ENCODE results near the gene ANKHD1. TPM values are rescaled to one million over a fixed set of nuclear protein-coding genes. Genes with fewer than 3 reads are reported as not detected.
"Not testable (repeated sequence)": the region's sequence is repeated elsewhere in the genome, so short reads cannot be mapped to it uniquely, and the experiment has no call there.

Gene ANKHD1
- total RNA-seq, 4 donors from 2014 or later, result 113 to 212 (median 164) TPM

GRCh38 chr5:140418862-140419520 lies 17.4 kb downstream of the ANKHD1 start:
- 96% methylated on average over 1 of the region's 1 CpG; no CpG with 5 or more reads in 1 of the 2 donors for WGBS, 2 donors (ENCODE audit: low coverage in 1 of 2)
- Histone ChIP-seq H3K9me3 (no peaks in the 10 kb centered on the region), H3K27ac (no peak overlapping the region), H3K4me1 (peaks cover 0 to 11% (median 1%) of the 10 kb centered on the region in 4 donors), H3K27me3 (no peaks in the 10 kb centered on the region), H3K4me3 (no peak overlapping the region), H3K36me3 (peaks cover 0 to 7% (median 0%) of the 10 kb centered on the region in 4 donors)
- intact Hi-C loops (cut with DNase I; ENCODE audit: low total_unique reads), result no loop called here
- DNase-seq, result no peak
- in situ Hi-C loops (cut with MboI; ENCODE audit: low pct_ligation_motif_present in 1 of 4, low pct_unique_long_range_greater_than_20kb in 1 of 4, low sequenced_read_pairs in 3 of 4), result loop anchor here in 1 of 4 donors (25.0 kb wide), 1 partner anchor 268 kb away; the partner anchor contains the start of genes HARS1 and HARS2
- TF ChIP-seq EP300 (IDR thresholded peaks at IDR 0.05; ENCODE audit: low read depth) (no peak), POLR2A (IDR thresholded peaks at IDR 0.05) (no peak), CTCF (IDR thresholded peaks at IDR 0.05) (no peak), POLR2AphosphoS5 (IDR thresholded peaks at IDR 0.05) (no peak)

- 93 to 97% methylated on average over 4 of the region's 4 CpGs for WGBS, 2 donors (ENCODE audit: low coverage in 1 of 2)
- no peaks in the 10 kb centered on the region for H3K9me3 ChIP-seq
- peaks cover 0 to 6% (median 0%) of the 10 kb centered on the region in 4 donors for H3K36me3 ChIP-seq
- intact Hi-C loops (cut with DNase I; ENCODE audit: low total_unique reads) (no loop called here), in situ Hi-C loops (cut with MboI; ENCODE audit: low pct_ligation_motif_present in 1 of 4, low pct_unique_long_range_greater_than_20kb in 1 of 4, low sequenced_read_pairs in 3 of 4) (loop anchor here in 1 of 4 donors (25.0 kb wide), 1 partner anchor 267 kb away; the partner anchor contains the start of genes HARS1 and HARS2)
- H3K27me3 ChIP-seq, result no peaks in the 10 kb centered on the region
- no peak overlapping the region for H3K27ac ChIP-seq
- DNase-seq, result no peak
- no peak overlapping the region for H3K4me3 ChIP-seq
- TF ChIP-seq POLR2AphosphoS5 (IDR thresholded peaks at IDR 0.05), result no peak
- no peak for TF ChIP-seq EP300 (IDR thresholded peaks at IDR 0.05; ENCODE audit: low read depth)
- TF ChIP-seq CTCF (IDR thresholded peaks at IDR 0.05), result no peak
- no peak for TF ChIP-seq POLR2A (IDR thresholded peaks at IDR 0.05)
- peaks cover 0 to 14% (median 4%) of the 10 kb centered on the region in 4 donors for H3K4me1 ChIP-seq
Observed at GRCh38 chr5:140420226-140420570, 18.6 kb downstream of the ANKHD1 start.

- H3K27ac ChIP-seq, result no peak overlapping the region
- TF ChIP-seq POLR2A (IDR thresholded peaks at IDR 0.05) (no peak), POLR2AphosphoS5 (IDR thresholded peaks at IDR 0.05) (no peak), EP300 (IDR thresholded peaks at IDR 0.05; ENCODE audit: low read depth) (no peak), CTCF (IDR thresholded peaks at IDR 0.05) (no peak)
- H3K36me3 ChIP-seq, result peaks cover 0 to under 1% (median 0%) of the 10 kb centered on the region in 4 donors
- no peak overlapping the region for H3K4me3 ChIP-seq
- no peaks in the 10 kb centered on the region for H3K27me3 ChIP-seq
- H3K9me3 ChIP-seq, result no peaks in the 10 kb centered on the region
- intact Hi-C loops (cut with DNase I; ENCODE audit: low total_unique reads) (no loop called here), in situ Hi-C loops (cut with MboI; ENCODE audit: low pct_ligation_motif_present in 1 of 4, low pct_unique_long_range_greater_than_20kb in 1 of 4, low sequenced_read_pairs in 3 of 4) (loop anchor here in 1 of 4 donors (25.0 kb wide), 1 partner anchor 266 kb away; the partner anchor contains the start of genes HARS1 and HARS2)
- no peak for DNase-seq
- H3K4me1 ChIP-seq, result peaks cover 0 to 14% (median 5%) of the 10 kb centered on the region in 4 donors
- WGBS, 2 donors (ENCODE audit: low coverage in 1 of 2), result 88 to 91% methylated on average over 3 to 5 of the region's 5 CpGs
Observed at GRCh38 chr5:140420665-140421361, 19.2 kb downstream of the ANKHD1 start.

- intact Hi-C loops (cut with DNase I; ENCODE audit: low total_unique reads); H3K27me3 ChIP-seq; H3K4me3 ChIP-seq; H3K36me3 ChIP-seq; H3K9me3 ChIP-seq; H3K27ac ChIP-seq; DNase-seq: not testable (repeated sequence)
- in situ Hi-C loops (cut with MboI; ENCODE audit: low pct_ligation_motif_present in 1 of 4, low pct_unique_long_range_greater_than_20kb in 1 of 4, low sequenced_read_pairs in 3 of 4), result loop anchor here in 1 of 4 donors (25.0 kb wide), 1 partner anchor 266 kb away; the partner anchor contains the start of genes HARS1 and HARS2
- H3K4me1 ChIP-seq, result peaks cover 0 to 14% (median 5%) of the 10 kb centered on the region in 4 donors
- 82 to 87% methylated on average over 2 to 7 of the region's 7 CpGs for WGBS, 2 donors (ENCODE audit: low coverage in 1 of 2)
Observed at GRCh38 chr5:140421375-140421774, 19.7 kb downstream of the ANKHD1 start.

All from transverse colon (tissue), 4 donors.